ENCODE results near the gene SEC61A2.

GRCh38 chr10:12194752-12195271 is 65.3 kb downstream of the SEC61A2 start:
- TF ChIP-seq CTCF (IDR thresholded peaks at IDR 0.05) (no peak), POLR2AphosphoS5 (IDR thresholded peaks at IDR 0.05) (no peak)

All from transverse colon (tissue), 4 donors.